ENCODE data around the gene DEPP1.

GRCh38 chr10:45000138-45000751 lies 21.6 kb upstream of the DEPP1 start:
- no peak for TF ChIP-seq CTCF (IDR thresholded peaks at IDR 0.05 in 2 of 3, conservative IDR thresholded peaks at IDR 0.05 in 1 of 3; ENCODE audit: borderline replicate concordance in 1 of 3, insufficient read depth in 1 of 3, low read depth in 2 of 3, low read length in 2 of 3)
- no peak for TF ChIP-seq EGR1 (IDR thresholded peaks at IDR 0.05; ENCODE audit: low read depth)
- TF ChIP-seq JUND (IDR thresholded peaks at IDR 0.05) = no peak
- no peak for TF ChIP-seq RAD21 (IDR thresholded peaks at IDR 0.05; ENCODE audit: low read depth)
- TF ChIP-seq TCF7L2 (IDR thresholded peaks at IDR 0.05; ENCODE audit: borderline replicate concordance, extremely low read depth, insufficient read depth, insufficient read length) = no peak
- no peak for TF ChIP-seq EZH2 (IDR thresholded peaks at IDR 0.05)
- TF ChIP-seq ZFX (IDR thresholded peaks at IDR 0.05) = no peak
